Small intestine (tissue), 7 donors: ENCODE results near the gene ARG2. TPM values are rescaled to one million over a fixed set of nuclear protein-coding genes. Genes with fewer than 3 reads are reported as not detected.

Source experiments
- DNase-seq, 2 donors: peaks; one replicate each; pipeline versions ENCODE4 v3.0.0 to v3.0.0-alpha.2; 2013
- FAIRE-seq: peaks from 2 replicates; lab custom pipeline; 2012; peaks lifted over from hg19 to GRCh38; lab: Jason Lieb, UNC
- H3K27ac ChIP-seq, 3 donors: one replicate each; pipeline ENCODE4 v1.5.1; 2013; ENCODE audit warnings: low read length in 2 of 3, mild to moderate bottlenecking in 2 of 3, control low read depth in 1 of 3, inconsistent platforms in 1 of 3, low read depth in 1 of 3, moderate library complexity in 1 of 3
- H3K27me3 ChIP-seq, 3 donors: one replicate each; pipeline ENCODE4 v1.6.1; 2013; ENCODE audit warnings: low read length in 3 of 3, inconsistent platforms in 1 of 3; ENCODE audit not compliant: control insufficient read depth in 3 of 3, insufficient read depth in 3 of 3
- H3K36me3 ChIP-seq, 3 donors: one replicate each; pipeline ENCODE4 v1.6.1; 2013; ENCODE audit warnings: low read length in 3 of 3, inconsistent platforms in 1 of 3, low read depth in 1 of 3, mild to moderate bottlenecking in 1 of 3, moderate library complexity in 1 of 3; ENCODE audit not compliant: control insufficient read depth in 3 of 3, insufficient read depth in 2 of 3
- H3K4me1 ChIP-seq, 3 donors: one replicate each; pipeline ENCODE4 v1.6.1; 2013; ENCODE audit warnings: low read length in 2 of 3, inconsistent platforms in 1 of 3, low read depth in 1 of 3, mild to moderate bottlenecking in 1 of 3, moderate library complexity in 1 of 3; ENCODE audit not compliant: control insufficient read depth in 3 of 3, insufficient read depth in 2 of 3
- H3K4me3 ChIP-seq, 3 donors: one replicate each; pipeline ENCODE4 v1.5.1; 2013; ENCODE audit warnings: low read length in 3 of 3, control low read depth in 1 of 3, inconsistent platforms in 1 of 3, low read depth in 1 of 3, mild to moderate bottlenecking in 1 of 3, moderate library complexity in 1 of 3
- H3K9me3 ChIP-seq, 2 donors: one replicate each; pipeline ENCODE4 v1.6.1; 2013; ENCODE audit warnings: low read depth in 1 of 2, low read length in 1 of 2; ENCODE audit not compliant: control insufficient read depth in 2 of 2, insufficient read depth in 1 of 2
- WGBS, 3 donors: extraction: QIAGEN DNeasy Blood & Tissue Kit; methylation state at CpG; one replicate each; pipeline ENCODE4 v1.1.7; 2013; 5-methylcytosine and 5-hydroxymethylcytosine counted together
- polyA plus RNA-seq, 4 donors: library from polyadenylated mRNA; stranded (reverse) in 3 of 4; unstranded in 1 of 4; fragments of 200-250 nt in 3 of 4; fragments of 120-200 nt in 1 of 4; gene quantifications; one replicate each; pipeline versions ENCODE4 v1.2.1 to v1.2.3, GENCODE V29; 2013
- donor health status: healthy with polysubstance abuse.
- donor health status: control.
- donor health status: control.
- donor health status: Bipolar disorder and iron deficiency.
- donor health status: healthy.

ARG2 gene
- polyA plus RNA-seq, 4 donors: 2.4 to 56.1 (median 22.8) TPM

GRCh38 chr14:67574806-67575205 lies 44.9 kb upstream of the ARG2 start:
- H3K9me3 ChIP-seq: no peaks in the 10 kb centered on the region
- FAIRE-seq (no peak), DNase-seq (no peak)
- H3K4me3 ChIP-seq: no peak overlapping the region
- H3K36me3 ChIP-seq: peaks cover 0 to 79% (median 7%) of the 10 kb centered on the region in 3 donors
- H3K27ac ChIP-seq: no peak overlapping the region
- peaks cover 0 to 36% (median 0%) of the 10 kb centered on the region in 3 donors for H3K4me1 ChIP-seq
- WGBS, 3 donors: 77 to 78% (median 78%) methylated on average over 7 of the region's 7 CpGs
- no peaks in the 10 kb centered on the region for H3K27me3 ChIP-seq

GRCh38 chr14:67575684-67576083 lies 44.0 kb upstream of the ARG2 start:
- DNase-seq (no peak), FAIRE-seq (no peak)
- 73 to 77% (median 75%) methylated on average over 9 of the region's 9 CpGs for WGBS, 3 donors
- Histone ChIP-seq H3K9me3 (no peaks in the 10 kb centered on the region), H3K4me1 (peaks cover 0 to 43% (median 0%) of the 10 kb centered on the region in 3 donors), H3K27me3 (no peaks in the 10 kb centered on the region), H3K36me3 (peaks cover 0 to 81% (median 7%) of the 10 kb centered on the region in 3 donors), H3K27ac (no peak overlapping the region), H3K4me3 (no peak overlapping the region)

GRCh38 chr14:67576216-67576955 lies 43.3 kb upstream of the ARG2 start:
- DNase-seq: no peak
- no peaks in the 10 kb centered on the region for H3K9me3 ChIP-seq
- FAIRE-seq: no peak
- H3K27ac ChIP-seq: no peak overlapping the region
- 85 to 87% (median 86%) methylated on average over 7 of the region's 7 CpGs for WGBS, 3 donors
- H3K4me3 ChIP-seq: no peak overlapping the region
- no peaks in the 10 kb centered on the region for H3K27me3 ChIP-seq
- H3K4me1 ChIP-seq: peaks cover 0 to 50% (median 5%) of the 10 kb centered on the region in 3 donors
- H3K36me3 ChIP-seq: peaks cover 0 to 86% (median 7%) of the 10 kb centered on the region in 3 donors

GRCh38 chr14:67577181-67577808 lies 42.4 kb upstream of the ARG2 start:
- Histone ChIP-seq H3K4me3 (no peak overlapping the region), H3K4me1 (peaks cover 0 to 49% (median 5%) of the 10 kb centered on the region in 3 donors), H3K36me3 (peaks cover 0 to 84% (median 7%) of the 10 kb centered on the region in 3 donors), H3K27ac (no peak overlapping the region), H3K9me3 (no peaks in the 10 kb centered on the region), H3K27me3 (no peaks in the 10 kb centered on the region)
- FAIRE-seq (no peak), DNase-seq (no peak)
- 81 to 86% (median 85%) methylated on average over 13 of the region's 13 CpGs for WGBS, 3 donors

- DNase-seq (no peak), FAIRE-seq (no peak)
- Histone ChIP-seq H3K36me3 (peaks cover 0 to 78% (median 8%) of the 10 kb centered on the region in 3 donors), H3K4me1 (peaks cover 0 to 42% (median 5%) of the 10 kb centered on the region in 3 donors), H3K4me3 (no peak overlapping the region), H3K27me3 (no peaks in the 10 kb centered on the region), H3K27ac (no peak overlapping the region), H3K9me3 (no peaks in the 10 kb centered on the region)
- 84 to 88% (median 85%) methylated on average over 16 of the region's 16 CpGs for WGBS, 3 donors
These were observed 41.6 kb upstream of the ARG2 start for GRCh38 chr14:67577909-67578749.

GRCh38 chr14:67579040-67579439 lies 40.7 kb upstream of the ARG2 start:
- WGBS, 3 donors: 77 to 79% (median 78%) methylated on average over 15 of the region's 15 CpGs
- FAIRE-seq: no peak
- H3K4me3 ChIP-seq: no peak overlapping the region
- no peaks in the 10 kb centered on the region for H3K27me3 ChIP-seq
- no peak for DNase-seq
- H3K4me1 ChIP-seq: peaks cover 0 to 39% (median 5%) of the 10 kb centered on the region in 3 donors
- peaks cover 0 to 79% (median 8%) of the 10 kb centered on the region in 3 donors for H3K36me3 ChIP-seq
- H3K27ac ChIP-seq: no peak overlapping the region
- no peaks in the 10 kb centered on the region for H3K9me3 ChIP-seq

GRCh38 chr14:67579636-67580035 lies 40.1 kb upstream of the ARG2 start:
- Histone ChIP-seq H3K27me3 (no peaks in the 10 kb centered on the region), H3K4me3 (no peak overlapping the region), H3K27ac (peak overlapping the region in 1 of 3 donors; percentile 83), H3K4me1 (peaks cover 0 to 39% (median 5%) of the 10 kb centered on the region in 3 donors), H3K9me3 (no peaks in the 10 kb centered on the region), H3K36me3 (peaks cover 0 to 73% (median 8%) of the 10 kb centered on the region in 3 donors)
- no peak for DNase-seq
- 87 to 91% (median 90%) methylated on average over 7 of the region's 7 CpGs for WGBS, 3 donors
- FAIRE-seq: no peak
